Cardiac muscle cell (in vitro differentiated cells and primary cell): ENCODE measurements around the gene KCNK4. TPM values are rescaled to one million over a fixed set of nuclear protein-coding genes. Genes with fewer than 3 reads are reported as not detected.

ENCODE experiments used
- DNase-seq, 2 donors: peaks; one replicate each; pipeline versions ENCODE4 v3.0.0 to v3.0.0-alpha.2; 2010 to 2017; ENCODE audit warnings: low read depth in 1 of 2, low spot score in 1 of 2
- H3K27ac ChIP-seq: fragments of 200-600 bp; sonication (generic); 2 replicates; pipeline ENCODE4 v1.5.1; 2016
- H3K27me3 ChIP-seq: fragments of 200-600 bp; sonication (generic); 2 replicates; pipeline ENCODE4 v1.6.0; 2016; ENCODE audit warnings: control low read depth
- H3K36me3 ChIP-seq: fragments of 200-600 bp; sonication (generic); 2 replicates; pipeline ENCODE4 v1.5.1; 2016; ENCODE audit warnings: control low read depth
- H3K4me1 ChIP-seq: fragments of 200-600 bp; sonication (generic); 2 replicates; pipeline ENCODE4 v1.8.1; 2017; ENCODE audit warnings: low read depth, mild to moderate bottlenecking, mixed run types
- H3K4me3 ChIP-seq: fragments of 200-600 bp; sonication (generic); 2 replicates; pipeline ENCODE4 v1.5.1; 2016; ENCODE audit warnings: mild to moderate bottlenecking
- H3K9me3 ChIP-seq: fragments of 200-600 bp; sonication (generic); 2 replicates; pipeline ENCODE4 v1.5.1; 2017; ENCODE audit warnings: low read depth, mild to moderate bottlenecking, control low read depth
- polyA plus RNA-seq: library from polyadenylated mRNA; unstranded; fragments of >200 nt; fragmentation: Nextera tagmentation; extraction: Ambion mirVana; gene quantifications from 2 replicates; pipeline ENCODE4 v1.2.1, GENCODE V29; 2016
- total RNA-seq: library from RNA; depleted of rRNA; stranded (reverse); fragments of >200 nt; gene quantifications from 2 replicates; pipeline ENCODE4 v1.2.3, GENCODE V29; 2016
- TF ChIP-seq, protein P1 (sequence below): IDR thresholded peaks from 2 replicates; pipeline ENCODE4 v1.5.1; 2012; ENCODE audit warnings: low read depth, mild to moderate bottlenecking, low read length

The KCNK4 gene
- total and polyA plus RNA-seq, 2 experiments from 2014 or later, result not detected

DNA sequence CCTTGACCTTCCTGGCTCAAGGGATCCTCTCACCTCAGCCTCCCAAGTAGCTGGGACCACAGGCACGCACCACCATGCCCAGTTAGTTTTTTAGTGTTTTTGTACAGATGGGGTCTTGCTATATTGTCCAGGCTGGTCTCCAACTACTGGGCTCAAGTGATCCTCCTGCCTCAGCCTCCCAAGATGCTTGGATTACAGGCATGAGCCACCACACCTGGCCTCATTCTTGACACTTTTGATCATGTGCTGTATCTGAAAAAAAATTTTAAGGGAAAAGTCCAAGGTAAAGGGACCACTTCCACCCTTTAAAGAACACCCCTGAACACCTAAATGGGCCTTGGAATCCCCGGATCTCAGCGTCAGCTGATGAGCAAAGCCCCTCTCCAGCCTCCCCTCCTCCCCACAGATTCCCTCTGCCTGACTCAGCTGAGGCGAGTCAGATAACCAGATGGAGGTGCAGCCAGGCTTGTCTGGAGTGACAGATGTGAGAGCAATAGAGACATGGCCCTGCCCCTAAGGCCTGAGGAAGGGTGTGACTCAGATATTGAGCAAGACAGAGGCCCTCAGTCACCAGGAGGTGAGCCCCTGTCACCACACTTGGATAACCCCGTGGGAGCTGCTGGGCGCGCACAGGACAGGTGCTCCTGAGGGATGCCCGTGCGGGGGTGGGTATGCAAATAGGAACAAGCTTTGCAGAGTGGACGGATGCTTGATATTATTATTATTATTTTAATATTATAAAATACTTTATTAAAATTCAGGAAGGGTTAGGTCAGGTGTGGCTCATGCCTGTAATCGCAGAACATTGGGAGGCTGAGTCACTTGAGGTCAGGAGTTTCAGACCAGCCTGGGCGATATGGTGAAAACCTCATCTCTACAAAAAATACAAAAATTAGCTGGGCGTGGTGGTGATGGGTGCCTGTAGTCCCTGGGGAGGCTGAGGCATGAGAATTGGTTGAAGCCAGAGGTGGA lies 43.9 kb downstream of the KCNK4 start:
- Histone ChIP-seq H3K27ac (peak overlapping the region; percentile 29), H3K4me3 (no peak overlapping the region), H3K27me3 (no peaks in the 10 kb centered on the region), H3K4me1 (no peaks in the 10 kb centered on the region), H3K36me3 (no peaks in the 10 kb centered on the region), H3K9me3 (no peaks in the 10 kb centered on the region)
- peak; percentile 73 to 81 for DNase-seq
- TF ChIP-seq, protein P1, sequence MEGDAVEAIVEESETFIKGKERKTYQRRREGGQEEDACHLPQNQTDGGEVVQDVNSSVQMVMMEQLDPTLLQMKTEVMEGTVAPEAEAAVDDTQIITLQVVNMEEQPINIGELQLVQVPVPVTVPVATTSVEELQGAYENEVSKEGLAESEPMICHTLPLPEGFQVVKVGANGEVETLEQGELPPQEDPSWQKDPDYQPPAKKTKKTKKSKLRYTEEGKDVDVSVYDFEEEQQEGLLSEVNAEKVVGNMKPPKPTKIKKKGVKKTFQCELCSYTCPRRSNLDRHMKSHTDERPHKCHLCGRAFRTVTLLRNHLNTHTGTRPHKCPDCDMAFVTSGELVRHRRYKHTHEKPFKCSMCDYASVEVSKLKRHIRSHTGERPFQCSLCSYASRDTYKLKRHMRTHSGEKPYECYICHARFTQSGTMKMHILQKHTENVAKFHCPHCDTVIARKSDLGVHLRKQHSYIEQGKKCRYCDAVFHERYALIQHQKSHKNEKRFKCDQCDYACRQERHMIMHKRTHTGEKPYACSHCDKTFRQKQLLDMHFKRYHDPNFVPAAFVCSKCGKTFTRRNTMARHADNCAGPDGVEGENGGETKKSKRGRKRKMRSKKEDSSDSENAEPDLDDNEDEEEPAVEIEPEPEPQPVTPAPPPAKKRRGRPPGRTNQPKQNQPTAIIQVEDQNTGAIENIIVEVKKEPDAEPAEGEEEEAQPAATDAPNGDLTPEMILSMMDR, result no peak

DNA sequence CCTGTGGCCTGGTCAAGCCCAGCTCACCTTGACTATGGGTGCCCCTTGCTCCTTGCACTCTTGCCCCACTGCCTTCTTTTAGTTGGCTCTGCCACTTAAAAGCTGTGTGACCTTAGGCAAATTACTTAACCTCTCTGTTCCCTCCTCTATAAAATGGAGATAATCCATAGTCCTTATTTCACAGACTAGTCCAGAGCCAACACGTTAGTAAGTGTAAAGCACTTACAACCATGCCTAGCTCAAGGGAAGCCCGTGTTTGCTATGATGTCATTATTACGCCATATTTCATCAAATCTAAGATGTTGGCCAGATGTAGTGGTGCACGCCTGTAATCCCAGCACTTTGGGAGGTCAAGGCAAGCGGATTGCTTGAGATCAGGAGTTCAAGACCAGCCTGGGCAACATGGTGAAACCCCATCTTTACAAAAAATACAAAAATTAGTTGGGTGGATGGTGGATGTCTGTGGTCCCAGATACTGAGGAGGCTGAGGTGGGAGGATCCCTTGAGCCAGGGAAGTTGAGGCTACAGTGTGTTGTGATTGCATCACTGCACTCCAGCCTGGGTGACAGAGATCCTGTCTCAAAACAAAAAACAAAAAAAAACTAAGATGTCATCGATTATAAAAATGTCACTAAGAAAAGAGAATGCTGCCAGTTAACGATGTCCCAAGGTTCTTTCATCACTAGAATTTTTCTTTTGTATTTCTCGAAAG lies 46.6 kb downstream of the KCNK4 start:
- Histone ChIP-seq H3K27ac (peak overlapping the region; percentile 39), H3K9me3 (no peaks in the 10 kb centered on the region), H3K36me3 (no peaks in the 10 kb centered on the region), H3K27me3 (no peaks in the 10 kb centered on the region), H3K4me1 (no peaks in the 10 kb centered on the region), H3K4me3 (no peak overlapping the region)
- DNase-seq, result no peak
- TF ChIP-seq, protein P1, result no peak

DNA sequence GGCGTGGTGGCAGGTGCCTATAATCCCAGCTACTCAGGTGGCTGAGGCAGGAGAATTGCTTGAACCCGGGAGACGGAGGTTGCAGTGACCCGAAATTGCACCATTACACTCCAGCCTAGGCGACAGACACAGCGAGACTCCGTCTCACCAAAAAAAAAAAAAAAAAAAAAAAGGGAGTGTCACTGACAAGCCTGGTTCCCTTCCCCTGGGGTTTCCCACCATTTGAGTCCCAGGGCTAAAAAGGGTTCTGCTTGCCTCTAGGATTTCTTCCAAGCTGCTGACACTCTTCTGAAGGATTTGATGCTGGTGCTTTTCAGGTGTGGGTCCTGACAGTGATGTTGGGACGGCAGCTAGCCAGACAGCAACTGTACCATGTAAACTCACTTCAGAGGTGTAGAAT lies 47.6 kb downstream of the KCNK4 start:
- DNase-seq, result no peak
- no peaks in the 10 kb centered on the region for H3K4me1 ChIP-seq
- TF ChIP-seq, protein P1, result no peak
- H3K9me3 ChIP-seq, result no peaks in the 10 kb centered on the region
- no peaks in the 10 kb centered on the region for H3K27me3 ChIP-seq
- no peaks in the 10 kb centered on the region for H3K36me3 ChIP-seq
- H3K27ac ChIP-seq, result peak overlapping the region; percentile 39
- no peak overlapping the region for H3K4me3 ChIP-seq

DNA sequence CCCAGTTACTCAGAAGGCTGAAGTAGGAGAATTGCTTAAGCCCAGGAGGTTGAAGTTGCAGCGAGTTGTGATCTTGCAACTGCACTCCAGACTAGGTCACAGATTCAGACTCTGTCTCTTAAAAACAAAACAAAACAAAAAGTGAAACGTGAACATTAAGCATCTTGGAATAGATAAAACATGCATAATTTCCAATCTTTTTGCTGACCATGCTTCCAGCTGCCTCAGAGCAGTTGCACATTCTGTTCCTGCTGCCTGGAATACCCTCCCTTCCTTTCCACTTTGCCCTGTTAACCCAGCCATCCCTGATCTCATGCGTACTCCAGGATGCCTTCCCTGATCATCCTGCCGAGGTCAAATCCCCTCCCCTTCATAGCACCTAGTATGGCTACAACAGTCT lies 48.2 kb downstream of the KCNK4 start:
- H3K27me3 ChIP-seq, result no peaks in the 10 kb centered on the region
- H3K36me3 ChIP-seq, result no peaks in the 10 kb centered on the region
- TF ChIP-seq, protein P1, result no peak
- no peak overlapping the region for H3K27ac ChIP-seq
- H3K9me3 ChIP-seq, result no peaks in the 10 kb centered on the region
- DNase-seq, result no peak
- no peaks in the 10 kb centered on the region for H3K4me1 ChIP-seq
- no peak overlapping the region for H3K4me3 ChIP-seq

DNA sequence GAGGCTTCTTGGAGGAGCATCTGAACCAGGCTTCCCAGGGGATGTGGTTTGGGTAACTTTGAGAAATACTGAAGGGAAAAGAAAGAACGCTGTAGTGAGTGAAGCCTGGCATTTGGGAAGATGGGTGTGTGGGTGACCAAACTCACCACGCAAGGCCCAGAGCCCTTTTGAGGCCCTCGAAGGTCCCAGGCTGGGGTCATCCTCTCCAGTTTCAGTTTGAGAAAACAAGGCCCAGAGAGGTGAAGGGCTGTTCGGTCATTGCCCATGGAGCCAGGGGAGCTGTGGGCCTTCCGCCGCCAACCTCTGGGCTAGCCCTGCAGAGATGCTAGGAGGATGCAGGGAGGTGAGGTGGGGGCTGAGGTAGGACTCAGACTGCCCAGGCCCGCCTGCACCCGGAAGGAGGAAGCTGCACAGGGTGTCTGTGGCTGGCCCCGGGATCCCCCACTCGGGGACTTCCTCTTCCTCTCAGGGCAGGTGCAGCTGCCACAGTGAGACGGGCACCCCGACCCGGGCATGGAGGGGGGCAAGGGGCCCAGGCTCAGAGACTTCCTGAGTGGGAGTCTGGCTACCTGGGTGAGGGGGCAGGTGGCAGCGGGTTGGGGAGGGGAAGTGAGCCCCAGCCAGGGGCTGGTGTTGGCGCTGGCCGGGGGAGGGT lies 48.8 kb downstream of the KCNK4 start, which contains the start of gene CCDC88B:
CCDC88B (plus strand) TSS at position 451 of the 655 bp plus-strand sequence; CDS start at position 514, 63 bp downstream.
- H3K27me3 ChIP-seq, result no peaks in the 10 kb centered on the region
- H3K27ac ChIP-seq, result no peak within 1 kb of the TSS
- no peak within 1 kb of the TSS for H3K4me3 ChIP-seq
- TF ChIP-seq, protein P1, result no peak
- no peaks in the 10 kb centered on the region for H3K9me3 ChIP-seq
- no peak for DNase-seq
- no peaks in the 10 kb centered on the region for H3K36me3 ChIP-seq
- H3K4me1 ChIP-seq, result no peaks in the 10 kb centered on the region
